ENCODE results near the gene NHS.

The NHS gene

DNA sequence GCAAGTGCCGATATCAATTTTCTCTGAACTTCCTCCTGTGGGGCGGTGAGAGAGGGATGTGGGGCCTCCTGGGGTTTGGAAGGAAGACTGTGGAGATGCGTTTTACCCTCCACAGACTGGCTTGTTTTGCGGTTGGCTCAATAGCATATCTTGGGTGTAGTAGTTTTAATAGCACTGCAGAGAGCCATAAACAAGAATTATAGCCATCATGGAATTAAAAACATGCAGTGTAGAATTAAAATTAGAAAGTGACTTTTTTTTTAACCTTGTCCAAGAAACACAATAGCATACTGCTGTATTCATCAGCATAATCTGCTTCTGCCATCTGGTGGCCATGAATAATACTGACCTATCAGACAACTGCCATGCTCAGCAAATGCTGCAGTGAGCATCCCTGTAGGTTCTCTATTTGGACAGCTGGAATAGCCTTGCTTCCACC lies 315.0 kb downstream of the NHS start:
- DNase-seq: peak; percentile 18 to 33

DNA sequence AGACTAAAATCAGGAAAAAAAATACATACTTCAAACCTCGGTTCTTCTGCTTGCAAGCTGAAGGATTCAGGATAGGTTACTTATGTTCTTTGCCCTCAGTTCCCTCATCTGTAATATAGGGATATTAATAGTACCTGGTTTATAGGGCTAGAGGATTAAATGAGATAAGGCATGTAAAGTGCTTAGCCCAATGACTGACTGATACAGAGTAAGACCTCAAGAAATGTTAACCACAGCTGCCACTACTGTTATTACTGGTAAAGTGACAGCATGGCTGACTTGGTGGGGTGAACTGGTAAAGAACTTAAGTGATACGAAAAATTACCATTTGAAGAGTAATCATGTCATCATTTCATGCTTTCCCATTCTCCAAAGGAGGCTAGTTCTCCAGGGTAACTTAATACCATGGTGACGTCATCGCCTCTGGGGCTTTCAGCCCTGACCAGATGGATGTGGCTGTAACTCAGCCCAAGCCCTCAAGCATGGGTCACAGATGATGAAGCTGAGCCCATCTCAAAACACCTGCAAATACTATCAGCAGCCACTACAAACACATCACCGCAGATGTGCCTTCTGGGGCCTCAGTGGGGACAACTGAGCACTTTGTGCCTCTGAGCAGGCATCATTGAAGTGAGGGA lies 317.8 kb downstream of the NHS start:
- DNase-seq: no peak

DNA sequence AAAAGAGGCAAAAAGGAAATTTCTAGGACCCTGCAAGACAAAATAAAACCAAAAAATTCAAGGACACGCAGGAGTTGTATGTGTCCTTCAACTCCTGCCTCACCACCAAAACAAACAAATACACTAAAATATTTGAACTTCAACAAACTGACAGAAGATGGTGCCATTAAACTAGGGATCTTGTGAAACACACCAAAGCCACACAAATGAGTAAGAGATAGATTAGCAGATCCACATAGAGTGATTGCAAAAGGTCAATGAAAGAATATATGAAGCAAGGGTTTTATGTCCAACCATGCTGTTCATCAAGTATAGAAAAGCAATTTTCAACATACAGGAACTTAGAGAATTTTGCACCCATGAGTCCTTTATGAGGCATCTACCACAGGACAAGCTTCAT lies 322.2 kb downstream of the NHS start:
- DNase-seq: no peak

DNA sequence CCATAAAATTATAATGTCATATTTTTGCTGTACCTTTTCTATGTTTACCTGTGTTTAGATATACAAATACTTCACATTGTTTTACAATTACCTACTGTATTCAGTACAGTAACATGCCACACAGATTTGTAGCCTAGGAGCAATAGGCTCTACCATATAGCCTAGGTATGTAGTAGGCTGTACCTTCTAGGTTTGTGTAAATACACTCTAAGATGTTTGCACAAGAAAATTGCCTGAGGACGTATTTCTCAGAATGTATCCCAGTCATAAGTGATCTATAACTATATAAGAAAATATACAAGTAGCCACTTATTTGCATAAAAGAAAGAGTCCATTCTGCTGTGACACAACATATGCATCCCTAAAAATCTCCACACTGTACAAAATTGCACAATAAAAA lies 326.0 kb downstream of the NHS start:
- DNase-seq: no peak

DNA sequence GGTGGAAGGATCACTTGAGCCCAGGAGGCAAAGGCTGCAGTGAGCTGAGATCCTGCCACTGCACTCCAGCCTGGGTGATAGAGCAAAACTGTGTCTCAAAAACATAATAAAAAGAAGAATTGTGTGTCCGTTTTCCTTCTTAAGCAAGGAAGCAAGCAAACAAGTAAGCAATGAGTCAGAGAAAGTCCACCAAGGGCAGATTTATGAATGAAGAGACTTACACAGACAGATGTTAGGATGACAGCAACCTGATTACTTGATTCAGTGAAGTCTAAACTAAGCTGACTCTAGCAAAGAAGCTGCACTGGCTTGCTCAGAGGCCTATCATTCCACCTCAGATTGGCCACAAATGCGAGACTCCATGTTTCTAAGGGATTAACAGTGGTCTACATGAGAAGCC lies 328.2 kb downstream of the NHS start:
- no peak for DNase-seq

DNA sequence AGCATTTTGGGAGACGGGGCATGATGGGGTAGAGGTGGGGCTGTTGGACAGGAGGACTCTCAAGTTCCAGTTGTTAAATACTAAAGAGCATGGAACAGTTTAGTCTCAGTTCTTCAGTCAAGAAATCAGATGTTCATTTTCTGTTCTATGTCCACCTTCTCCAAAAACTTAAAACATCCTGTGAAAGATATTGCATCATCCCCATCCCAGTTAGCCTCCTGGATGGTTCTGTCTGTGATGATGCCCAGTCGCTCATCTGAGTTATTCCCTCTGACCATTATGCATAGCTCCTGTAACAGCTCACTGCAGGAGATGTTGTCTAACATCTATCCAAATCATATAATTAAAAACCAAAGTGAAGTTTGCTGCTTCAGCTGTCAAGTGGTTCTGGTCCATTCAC lies 330.2 kb downstream of the NHS start:
- no peak for DNase-seq

DNA sequence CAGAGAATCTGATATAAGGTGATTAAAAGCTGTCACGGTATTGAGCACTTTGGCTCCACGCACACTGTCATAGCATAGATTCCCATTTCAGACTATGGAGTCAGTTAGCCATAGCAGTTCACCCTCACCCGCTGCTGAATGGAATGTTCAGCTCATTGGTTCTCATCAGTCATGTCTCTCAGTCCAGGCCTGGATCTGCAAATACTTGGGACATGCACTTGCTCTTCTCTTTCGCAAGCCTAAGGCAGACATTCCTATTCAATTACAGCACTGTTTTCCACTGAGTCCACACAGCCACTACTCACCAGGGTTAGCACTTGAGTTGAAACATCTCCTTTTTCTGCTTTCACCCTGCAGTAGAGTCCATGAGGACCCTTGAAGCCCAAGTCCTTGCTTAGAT lies 331.7 kb downstream of the NHS start:
- DNase-seq: no peak

DNA sequence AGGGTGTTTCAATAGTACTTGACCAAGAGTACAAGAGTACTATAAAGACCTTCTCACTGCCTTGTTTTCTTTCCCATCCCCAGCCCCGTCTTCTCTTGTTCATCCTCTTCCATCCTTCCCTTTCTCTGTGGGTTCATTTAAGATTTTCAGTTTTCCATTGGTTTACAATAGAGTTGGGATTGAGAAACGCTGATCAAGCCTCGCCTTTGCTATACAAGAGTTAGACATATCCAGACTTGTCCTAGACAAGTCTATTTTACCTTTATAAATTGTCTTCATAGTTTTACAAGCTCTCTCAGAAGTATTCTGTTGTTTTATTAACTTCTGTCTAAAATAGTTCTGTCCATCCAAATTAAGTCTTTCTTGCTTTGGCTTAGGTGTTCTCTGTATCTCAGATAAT lies 332.7 kb downstream of the NHS start:
- DNase-seq: no peak

DNA sequence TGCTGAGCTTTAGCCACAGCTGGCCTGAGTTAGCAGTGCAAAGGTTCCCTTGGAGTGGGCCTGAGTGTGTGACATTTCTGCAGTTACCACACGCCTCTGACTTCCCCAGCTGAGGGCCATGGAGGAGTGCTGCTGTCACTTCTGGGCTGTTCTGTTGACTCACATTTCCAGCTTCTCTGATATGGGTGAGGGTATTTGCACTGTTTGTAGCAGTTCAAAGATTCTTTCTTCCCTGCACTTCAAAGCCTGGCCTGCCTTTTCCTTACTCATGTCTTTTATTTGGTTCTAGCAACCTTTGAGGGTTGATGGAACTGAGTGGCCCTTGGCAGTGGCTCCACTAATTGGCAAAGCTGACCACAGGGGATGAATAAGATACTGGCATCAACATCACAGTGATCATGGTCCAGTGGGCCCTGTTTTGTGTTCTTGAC lies 335.9 kb downstream of the NHS start:
- DNase-seq: no peak

DNA sequence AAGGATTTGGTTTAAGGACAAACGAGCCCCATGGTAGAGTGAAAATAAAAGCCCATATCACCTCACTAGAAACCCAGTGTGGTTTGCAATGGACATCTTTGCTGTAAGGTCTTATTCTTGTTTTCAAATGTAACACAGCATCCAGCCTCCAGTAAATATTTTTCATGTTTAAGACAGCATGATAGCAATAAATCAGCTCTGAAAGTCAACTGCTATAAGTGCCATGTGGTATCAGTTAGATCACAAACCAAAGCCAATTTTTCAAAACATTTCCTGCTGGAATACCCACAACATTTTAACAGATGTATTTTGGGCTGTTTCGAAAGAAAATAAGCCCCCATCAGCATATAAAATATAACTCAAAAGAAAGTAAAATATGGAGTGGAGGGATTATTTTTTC lies 338.3 kb downstream of the NHS start:
- DNase-seq: no peak

DNA sequence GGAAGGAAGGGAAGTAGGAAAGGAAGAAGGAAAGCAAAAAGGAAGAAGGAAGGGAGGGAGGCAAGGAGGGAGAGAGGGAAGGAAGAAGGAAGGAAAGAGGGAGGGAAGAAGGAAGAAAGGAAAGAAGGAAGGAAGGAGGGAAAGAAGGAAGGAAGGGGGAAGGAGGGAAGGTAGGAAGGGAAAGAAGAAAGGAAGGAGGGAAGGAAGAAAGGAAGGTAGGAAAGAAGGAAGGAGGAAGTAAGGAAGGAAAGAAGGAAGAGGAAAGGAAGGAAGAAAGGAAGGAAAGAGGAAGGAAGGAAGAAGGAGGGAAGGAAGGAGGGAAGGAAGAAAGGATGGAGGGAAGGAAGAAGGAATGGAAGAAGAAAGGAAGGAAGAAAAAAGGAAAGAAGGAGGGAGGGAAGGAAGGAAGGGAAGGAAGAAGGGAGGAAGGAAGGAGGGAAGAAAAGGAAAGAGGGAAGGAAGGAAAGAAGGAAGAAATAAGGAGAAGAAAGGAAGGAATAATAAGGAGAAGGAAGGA lies 343.7 kb downstream of the NHS start:
- no peak for DNase-seq

DNA sequence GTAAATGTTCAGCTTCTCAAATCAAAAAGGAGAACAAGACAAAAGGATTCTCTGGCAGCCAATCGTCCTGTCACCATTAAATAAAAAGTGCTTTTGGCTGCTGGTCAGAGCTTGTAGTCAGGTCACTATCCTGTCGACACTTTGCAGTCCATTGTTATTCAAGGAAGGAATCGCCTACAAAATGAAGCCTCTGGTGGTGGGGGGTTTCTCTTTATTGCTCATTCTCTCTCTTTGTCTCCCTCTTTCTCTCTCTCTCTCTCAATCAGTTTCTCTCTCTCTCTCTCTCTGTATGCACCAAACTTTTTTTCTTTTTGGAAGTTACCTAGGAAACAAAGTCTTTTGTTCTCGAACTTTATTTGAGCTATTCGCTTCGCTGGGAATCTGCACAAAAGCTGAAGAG lies 344.7 kb downstream of the NHS start:
- no peak for DNase-seq

DNA sequence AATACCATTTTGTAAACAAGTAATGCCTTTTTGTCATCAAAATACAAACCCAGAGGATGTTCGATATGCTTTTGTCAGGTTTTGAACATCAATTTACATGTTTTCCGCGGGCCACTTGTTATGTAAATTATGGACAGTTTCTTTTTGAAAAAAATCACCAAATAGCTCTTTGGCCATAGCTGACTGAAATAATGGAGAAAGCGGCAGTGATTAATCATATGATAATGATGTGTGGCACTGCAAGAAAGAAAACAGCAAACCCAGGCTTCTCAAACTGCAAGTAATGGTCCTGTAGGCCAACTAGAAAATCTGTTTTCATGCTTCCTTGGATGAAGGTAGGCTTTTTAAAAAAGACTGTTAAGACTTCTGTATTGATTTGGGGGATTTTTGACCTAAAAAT lies 346.7 kb downstream of the NHS start:
- no peak for DNase-seq

DNA sequence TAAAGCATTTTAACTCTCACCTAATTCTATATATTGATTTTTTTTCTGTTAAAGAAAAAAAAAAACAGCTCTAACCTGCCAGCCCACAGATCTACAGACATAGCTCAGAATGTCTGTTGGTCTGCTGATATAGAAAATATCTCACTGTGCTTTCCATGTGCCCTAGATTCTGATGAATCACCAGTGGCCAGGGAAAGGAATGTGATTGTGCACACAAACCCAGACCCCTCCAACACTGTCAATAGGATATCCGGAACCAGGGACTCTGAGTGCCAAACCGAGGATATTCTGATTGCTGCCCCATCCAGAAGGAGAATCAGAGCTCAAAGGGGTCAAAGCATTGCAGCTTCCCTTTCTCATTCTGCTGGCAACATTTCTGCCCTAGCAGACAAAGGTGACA lies 350.2 kb downstream of the NHS start:
- DNase-seq: no peak

DNA sequence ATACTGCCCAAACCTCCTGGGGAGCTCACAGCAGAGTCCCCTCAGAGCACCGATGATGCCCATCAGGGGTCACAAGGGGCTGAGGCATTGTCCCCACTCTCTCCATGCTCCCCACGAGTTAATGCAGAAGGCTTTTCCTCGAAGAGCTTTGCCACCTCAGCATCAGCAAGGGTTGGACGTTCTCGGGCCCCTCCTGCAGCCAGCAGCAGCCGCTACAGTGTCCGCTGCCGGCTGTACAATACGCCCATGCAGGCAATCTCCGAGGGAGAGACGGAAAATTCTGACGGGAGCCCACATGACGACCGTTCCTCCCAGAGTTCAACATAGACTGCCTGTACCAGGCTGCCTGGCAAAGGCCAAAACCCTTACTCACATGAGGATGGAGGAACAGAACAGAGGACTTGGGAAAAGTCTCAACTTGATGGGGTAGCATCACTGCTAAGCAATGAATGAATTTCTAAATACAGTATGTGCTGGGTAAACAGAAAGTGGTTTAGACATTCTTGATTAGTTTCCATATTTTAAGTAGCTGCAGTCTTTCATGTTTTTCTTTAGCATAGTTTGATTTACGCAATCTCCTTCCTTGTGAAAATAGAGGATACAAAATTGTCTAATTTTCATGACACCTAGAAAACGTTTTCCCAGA lies 357.3 kb downstream of the NHS start:
- DNase-seq: no peak

DNA sequence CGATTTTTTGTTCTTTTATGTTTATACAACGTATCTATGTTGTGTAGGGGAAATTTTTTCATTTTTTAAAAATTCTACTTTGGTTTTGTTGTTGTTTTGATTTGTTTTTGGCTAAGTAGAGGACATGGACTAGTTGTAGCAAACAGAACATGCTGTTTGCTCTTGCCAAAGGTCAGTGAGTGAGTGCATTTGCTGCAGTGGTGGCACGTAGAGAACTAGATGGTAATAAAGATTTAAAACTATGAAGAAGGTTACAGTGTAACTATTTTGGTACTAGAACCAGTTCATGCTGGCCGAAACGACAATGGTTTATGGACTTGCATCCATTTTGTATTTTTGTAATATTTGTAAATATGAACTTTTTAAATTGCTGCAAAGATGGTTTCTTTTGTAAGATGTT lies 360.4 kb downstream of the NHS start:
- no peak for DNase-seq

DNA sequence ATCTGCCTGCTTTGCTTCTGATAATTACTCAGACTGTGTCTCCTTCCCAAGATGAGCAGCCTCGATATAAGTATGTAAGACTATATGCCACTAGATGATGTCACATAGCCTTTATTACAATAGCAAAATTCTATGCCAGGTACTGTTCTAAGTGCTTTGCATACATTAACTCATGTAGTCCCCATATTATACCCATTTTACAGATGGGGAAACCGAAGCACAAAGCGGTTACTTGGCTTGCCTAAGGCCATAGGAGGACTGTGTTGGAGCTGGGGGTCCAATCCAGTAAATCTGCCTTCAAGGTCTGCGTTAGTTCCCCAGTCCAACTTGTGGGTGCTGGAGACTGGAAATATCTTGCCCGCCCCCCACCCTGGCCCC lies 361.5 kb downstream of the NHS start:
- DNase-seq: no peak

DNA sequence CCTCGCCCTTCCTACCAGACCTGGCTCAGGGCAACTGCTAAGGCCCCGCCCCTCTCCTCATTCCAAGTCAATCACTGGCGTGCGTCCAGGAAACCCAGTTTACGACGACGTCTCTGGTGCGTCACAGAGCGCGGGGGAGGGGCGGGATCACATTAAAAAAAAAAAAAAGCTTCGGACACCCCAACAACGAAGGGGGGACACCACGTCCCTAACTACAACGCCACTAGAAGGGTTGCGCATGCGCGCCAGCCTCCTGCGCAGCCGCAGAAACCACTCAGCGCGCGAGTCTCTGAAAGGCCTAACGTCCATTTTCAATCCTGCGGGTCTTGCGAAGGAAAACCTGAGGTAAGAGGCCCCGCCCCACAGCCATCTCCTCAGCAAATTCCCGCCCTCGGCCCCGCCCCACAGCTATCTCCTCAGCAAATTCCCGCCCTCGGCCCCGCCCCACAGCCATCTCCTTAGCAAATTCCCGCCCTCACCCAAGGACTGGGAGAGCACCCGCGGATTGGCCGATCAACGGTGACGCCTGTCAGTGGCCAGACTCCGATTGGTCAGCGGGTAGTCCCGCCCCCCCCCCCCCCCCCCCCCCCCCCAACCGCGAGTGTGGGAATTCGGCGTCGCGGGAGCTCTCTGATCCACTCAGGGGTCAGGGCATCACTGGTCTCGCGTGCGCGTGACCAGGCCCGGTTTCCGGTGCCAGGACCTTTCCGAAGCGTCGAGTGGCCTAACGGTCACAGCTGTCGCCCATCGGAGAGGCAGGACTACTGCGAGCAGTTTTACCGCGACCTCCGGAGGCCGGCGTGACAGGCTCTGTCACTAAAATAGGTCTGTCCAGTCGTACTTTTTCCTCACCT lies 362.1 kb downstream of the NHS start, which contains the start of gene SCML1:
Gene SCML1, plus strand, starts transcription at position 638 of the 854 bp plus-strand sequence. CDS start 6,694 bp downstream, outside the sequence.
- DNase-seq: peak; percentile 88 to 93

DNA sequence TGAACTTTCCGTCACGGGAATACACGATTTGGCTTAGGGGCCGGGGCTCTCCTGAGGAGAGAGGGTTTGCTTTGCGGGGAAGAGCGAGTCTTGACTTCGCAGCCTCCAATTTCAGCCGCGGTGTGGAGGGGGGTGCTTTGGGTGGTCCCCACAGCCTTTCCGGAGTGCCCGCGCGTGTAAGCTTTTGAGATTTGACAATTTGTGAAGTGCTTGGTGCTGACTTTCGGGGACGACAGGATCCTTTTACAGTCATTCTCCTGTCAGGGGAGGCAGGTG lies 362.6 kb downstream of the NHS start:
- DNase-seq: peak; percentile 11 to 19

DNA sequence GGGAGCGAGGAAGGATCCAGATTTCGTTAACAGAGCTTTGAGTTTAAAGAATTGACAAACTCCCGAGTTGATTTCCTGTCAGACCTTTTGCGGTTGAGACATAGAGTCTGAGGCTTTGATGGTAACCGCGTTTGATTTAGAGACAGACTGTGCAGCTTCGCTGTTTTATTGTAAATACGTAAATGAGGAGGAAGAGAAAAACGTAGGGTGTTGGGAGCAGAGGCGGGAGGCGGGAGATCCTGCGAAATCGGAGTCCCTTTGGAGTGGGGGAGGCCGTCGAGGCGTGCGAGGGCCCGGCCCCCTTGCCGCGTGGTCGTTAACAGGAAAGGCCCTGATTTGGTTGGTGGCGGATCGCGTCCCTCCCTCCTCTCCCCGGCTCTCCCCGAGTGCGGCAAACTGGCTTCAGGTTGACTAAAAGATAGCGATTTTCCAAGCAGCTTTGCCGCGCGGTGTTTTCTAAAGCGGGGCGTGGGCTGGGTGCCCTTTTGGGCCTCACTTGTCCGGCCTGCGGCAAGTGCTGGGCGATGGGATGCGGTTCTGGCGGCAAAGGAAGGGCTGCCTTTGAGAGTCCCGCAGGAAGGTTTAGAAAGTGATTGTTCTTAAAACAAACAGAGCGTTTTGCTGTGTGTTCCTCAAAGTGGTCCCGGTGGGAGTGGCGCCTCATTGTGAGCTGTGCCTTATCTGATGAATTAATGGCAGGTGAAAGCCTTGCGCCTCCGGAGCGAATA lies 363.1 kb downstream of the NHS start:
- DNase-seq: peak; percentile 25 to 30

DNA sequence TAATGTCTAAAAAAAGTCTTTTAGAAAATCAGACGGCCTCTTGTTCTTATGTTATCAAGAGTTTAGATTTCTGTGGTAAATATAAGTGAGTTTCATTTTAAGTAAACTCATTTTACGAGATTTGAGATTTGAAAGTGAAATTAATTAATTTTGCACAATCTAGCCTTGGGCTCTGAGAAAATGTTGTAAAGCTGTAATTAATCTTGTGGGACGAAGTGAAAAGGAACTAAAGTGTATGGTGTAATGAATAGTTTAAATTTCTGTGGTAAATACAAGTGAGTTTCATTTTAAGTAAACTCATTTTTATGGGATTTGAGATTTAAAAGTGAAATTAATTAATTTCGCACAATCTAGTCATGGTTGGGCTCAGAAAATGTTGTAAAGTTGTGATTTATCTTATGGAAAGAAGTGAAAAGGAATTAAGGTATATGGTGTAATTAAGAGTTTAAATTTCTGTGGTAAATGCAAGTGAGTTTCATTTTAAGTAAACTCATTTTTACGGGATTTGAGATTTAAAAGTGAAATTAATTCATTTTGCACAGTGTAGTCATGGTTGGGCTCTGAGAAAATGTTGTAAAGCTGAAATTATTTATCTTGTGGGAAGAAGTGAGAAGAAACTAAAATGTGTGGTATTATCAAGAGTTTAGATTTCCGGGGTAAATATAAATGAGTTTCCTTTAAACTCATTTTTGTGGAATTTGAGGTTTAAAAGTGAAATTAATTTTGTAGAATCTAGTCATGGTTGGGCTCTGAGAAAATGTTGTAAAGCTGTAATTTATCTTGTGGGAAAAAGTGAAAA lies 363.9 kb downstream of the NHS start:
- DNase-seq: no peak

Measured in activated CD4-positive, alpha-beta T cell treated with anti-CD3 and anti-CD28 coated beads for 4 hours (primary cell).